HepG2 (cell line): ENCODE measurements around the gene CTNNA1. TPM values are rescaled to one million over a fixed set of nuclear protein-coding genes. Genes with fewer than 3 reads are reported as not detected.
"Not testable (repeated sequence)": the region's sequence is repeated elsewhere in the genome, so short reads cannot be mapped to it uniquely, and the experiment has no call there.

Experiments
- CEBPB ChIP-seq: IDR thresholded peaks from 2 replicates; pipeline ENCODE4 v1.6.1; 2011; ENCODE audit warnings: low read depth, low read length, improper control_type of control experiment, borderline replicate concordance
- GABPA ChIP-seq, 2 experiments: IDR thresholded peaks; 2 replicates each; pipeline ENCODE4 v1.6.1; 2011 to 2016; ENCODE audit warnings: low read depth in 2 of 2, low read length in 1 of 2, missing biosample characterization in 1 of 2, missing genetic modification characterization in 1 of 2
- HOXA3 ChIP-seq: sonication (generic); formaldehyde crosslinking; IDR thresholded peaks from 2 replicates; pipeline ENCODE4 v1.5.0; 2020; ENCODE audit warnings: missing genetic modification reagents
- KDM3A ChIP-seq: IDR thresholded peaks from 2 replicates; pipeline ENCODE4 v1.6.1; 2018; ENCODE audit warnings: low read depth, missing compliant biosample characterization
- MXI1 ChIP-seq: IDR thresholded peaks from 3 replicates; pipeline ENCODE4 v1.6.1; 2012; ENCODE audit warnings: low read depth, low read length, inconsistent platforms, borderline replicate concordance
- NCOA2 ChIP-seq: sonication (generic); formaldehyde crosslinking; IDR thresholded peaks from 2 replicates; pipeline ENCODE4 v1.8.0; 2022; ENCODE audit warnings: inconsistent platforms
- NR2C2 ChIP-seq: sonication (generic); formaldehyde crosslinking; IDR thresholded peaks from 2 replicates; pipeline ENCODE4 v1.4.0; 2020; ENCODE audit warnings: missing genetic modification reagents, mild to moderate bottlenecking, moderate library complexity, borderline replicate concordance
- PITX1 ChIP-seq: sonication (generic); formaldehyde crosslinking; IDR thresholded peaks from 2 replicates; pipeline ENCODE4 v1.5.1; 2020; ENCODE audit warnings: mild to moderate bottlenecking, missing genetic modification reagents
- SKI ChIP-seq: fragments of 450-650 bp; IDR thresholded peaks from one replicate; pipeline ENCODE4 v1.6.1; 2018; ENCODE audit warnings: mild to moderate bottlenecking; ENCODE audit not compliant: partially characterized antibody
- SOX6 ChIP-seq, 2 experiments: fragments of 450-650 bp in 1 of 2; sonication (generic) in 1 of 2; formaldehyde crosslinking in 1 of 2; IDR thresholded peaks; 2 replicates each; pipeline versions ENCODE4 v1.4.0 to v1.6.1; 2017 to 2020; ENCODE audit warnings: antibody characterized with exemption in 1 of 2, mild to moderate bottlenecking in 1 of 2, missing genetic modification reagents in 1 of 2
- TARDBP ChIP-seq: sonication (generic); formaldehyde crosslinking; IDR thresholded peaks from 2 replicates; pipeline ENCODE4 v1.8.0; 2022; ENCODE audit warnings: mild to moderate bottlenecking, missing genetic modification reagents
- THAP11 ChIP-seq: IDR thresholded peaks from 2 replicates; pipeline ENCODE4 v1.6.1; 2016; ENCODE audit warnings: missing biosample characterization, missing genetic modification reagents
- TOPORS ChIP-seq: sonication (generic); formaldehyde crosslinking; IDR thresholded peaks from 2 replicates; pipeline ENCODE4 v1.8.0; 2023; ENCODE audit warnings: mild to moderate bottlenecking, missing genetic modification reagents
- ZFY ChIP-seq: sonication (generic); formaldehyde crosslinking; IDR thresholded peaks from 2 replicates; pipeline ENCODE4 v1.4.0; 2020; ENCODE audit warnings: missing genetic modification reagents
- ZNF263 ChIP-seq: sonication (generic); formaldehyde crosslinking; IDR thresholded peaks from 2 replicates; pipeline ENCODE4 v1.4.0; 2020; ENCODE audit warnings: missing genetic modification reagents
- ZNF292 ChIP-seq: sonication (generic); formaldehyde crosslinking; IDR thresholded peaks from 2 replicates; pipeline ENCODE4 v1.8.1; 2022; ENCODE audit warnings: mild to moderate bottlenecking, low read depth, missing genetic modification reagents, borderline replicate concordance
- ZNF557 ChIP-seq: sonication (generic); formaldehyde crosslinking; IDR thresholded peaks from 2 replicates; pipeline ENCODE4 v1.4.0; 2020; ENCODE audit warnings: missing genetic modification reagents
- polyA plus RNA-seq, 8 experiments: library from polyadenylated mRNA; depleted of rRNA in 3 of 8; stranded (reverse) in 7 of 8; unstranded in 1 of 8; fragments of >200 nt; fragmentation: Illumina TruSeq in 4 of 8; extraction: Trizol in 4 of 8; gene quantifications; 2 replicates each; pipeline versions ENCODE4 v1.2.1 to v1.2.3, GENCODE V29; 2011 to 2016; ENCODE audit warnings: low read depth in 4 of 8, missing spikeins in 1 of 8, mixed read lengths in 1 of 8; ENCODE audit not compliant: insufficient read depth in 1 of 8
- total RNA-seq, 5 experiments: library from RNA; depleted of rRNA; stranded (reverse); fragments of >200 nt; fragmentation: Illumina TruSeq; extraction: Trizol; gene quantifications; 2 replicates each; pipeline ENCODE4 v1.2.3, GENCODE V29; 2016; ENCODE audit warnings: low read depth in 1 of 5
- TF ChIP-seq, protein P1 (sequence below): sonication (generic); formaldehyde crosslinking; IDR thresholded peaks from 2 replicates; pipeline ENCODE4 v1.5.0; 2020; ENCODE audit warnings: mild to moderate bottlenecking, missing genetic modification reagents, borderline replicate concordance
- TF ChIP-seq, protein P2 (sequence below): sonication (generic); formaldehyde crosslinking; IDR thresholded peaks from 2 replicates; pipeline ENCODE4 v1.9.0; 2022; ENCODE audit warnings: missing genetic modification reagents, mild to moderate bottlenecking, borderline replicate concordance
- TF ChIP-seq, protein P3 (sequence below): sonication (generic); formaldehyde crosslinking; IDR thresholded peaks from 2 replicates; pipeline ENCODE4 v1.4.0; 2020; ENCODE audit warnings: missing genetic modification reagents, borderline replicate concordance
- TF ChIP-seq, protein P4 (sequence below): IDR thresholded peaks from 2 replicates; pipeline ENCODE4 v1.6.1; 2016; ENCODE audit warnings: missing genetic modification reagents, missing compliant biosample characterization

CTNNA1 gene
- total and polyA plus RNA-seq, 2 of the 13 experiments (the other 11 are each of a cell fraction or from before 2014, with no cell fraction given), result 66.8 to 162 TPM

DNA sequence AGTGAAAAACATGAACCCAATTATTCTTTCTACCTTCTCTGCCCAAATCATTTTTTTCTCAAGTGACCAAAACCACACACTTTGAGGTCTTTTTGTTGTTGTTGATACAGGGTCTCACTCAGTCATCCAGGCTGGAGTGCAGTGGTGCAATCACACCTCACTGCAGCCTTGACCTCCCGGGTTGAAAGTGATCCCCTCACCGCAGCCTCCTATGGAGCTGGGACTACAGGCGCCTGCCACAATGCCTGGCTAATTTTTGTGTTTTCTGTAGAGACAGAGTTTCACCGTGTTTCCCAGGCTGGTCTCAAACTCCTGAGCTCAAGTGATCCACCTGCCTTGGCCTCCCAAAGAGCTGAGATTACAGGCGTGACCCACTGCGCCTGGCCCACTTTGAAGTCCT is 8.4 kb downstream of the CTNNA1 start (continued):
- TF ChIP-seq ZNF292 (CRISPR knock-in tag) (peak; percentile 94), THAP11 (peak; percentile 32; the same call in 1 of the 2 replicates), ZNF263 (CRISPR knock-in tag) (peak; percentile 35; the same call in 1 of the 2 replicates), KDM3A (0 out of 2 replicates have a peak, but pooled peaks have one; percentile 22), ZFY (CRISPR knock-in tag) (0 out of 2 replicates have a peak, but pooled peaks have one; percentile 30), MXI1 (peak; percentile 16; the same call in 1 of the 3 replicates), SKI (peak; percentile 46), NCOA2 (CRISPR knock-in tag) (peak; percentile 61; the same call in 1 of the 2 replicates), TOPORS (0 out of 2 replicates have a peak, but pooled peaks have one; percentile 62), CEBPB (peak; percentile 90), ZNF557 (peak; percentile 39; the same call in 1 of the 2 replicates), SOX6 (CRISPR knock-in tag; IDR thresholded peaks at IDR 0.05) (peak; percentile 66), GABPA (CRISPR knock-in tag; IDR thresholded peaks at IDR 0.05; ENCODE audit: low read depth) (0 out of 2 replicates have a peak, but pooled peaks have one; percentile 10), HOXA3 (peak; percentile 67), PITX1 (CRISPR knock-in tag) (peak; percentile 87), NR2C2 (CRISPR knock-in tag) (peak; percentile 86), TARDBP (CRISPR knock-in tag) (peak; percentile 79)
- TF ChIP-seq, protein P1, sequence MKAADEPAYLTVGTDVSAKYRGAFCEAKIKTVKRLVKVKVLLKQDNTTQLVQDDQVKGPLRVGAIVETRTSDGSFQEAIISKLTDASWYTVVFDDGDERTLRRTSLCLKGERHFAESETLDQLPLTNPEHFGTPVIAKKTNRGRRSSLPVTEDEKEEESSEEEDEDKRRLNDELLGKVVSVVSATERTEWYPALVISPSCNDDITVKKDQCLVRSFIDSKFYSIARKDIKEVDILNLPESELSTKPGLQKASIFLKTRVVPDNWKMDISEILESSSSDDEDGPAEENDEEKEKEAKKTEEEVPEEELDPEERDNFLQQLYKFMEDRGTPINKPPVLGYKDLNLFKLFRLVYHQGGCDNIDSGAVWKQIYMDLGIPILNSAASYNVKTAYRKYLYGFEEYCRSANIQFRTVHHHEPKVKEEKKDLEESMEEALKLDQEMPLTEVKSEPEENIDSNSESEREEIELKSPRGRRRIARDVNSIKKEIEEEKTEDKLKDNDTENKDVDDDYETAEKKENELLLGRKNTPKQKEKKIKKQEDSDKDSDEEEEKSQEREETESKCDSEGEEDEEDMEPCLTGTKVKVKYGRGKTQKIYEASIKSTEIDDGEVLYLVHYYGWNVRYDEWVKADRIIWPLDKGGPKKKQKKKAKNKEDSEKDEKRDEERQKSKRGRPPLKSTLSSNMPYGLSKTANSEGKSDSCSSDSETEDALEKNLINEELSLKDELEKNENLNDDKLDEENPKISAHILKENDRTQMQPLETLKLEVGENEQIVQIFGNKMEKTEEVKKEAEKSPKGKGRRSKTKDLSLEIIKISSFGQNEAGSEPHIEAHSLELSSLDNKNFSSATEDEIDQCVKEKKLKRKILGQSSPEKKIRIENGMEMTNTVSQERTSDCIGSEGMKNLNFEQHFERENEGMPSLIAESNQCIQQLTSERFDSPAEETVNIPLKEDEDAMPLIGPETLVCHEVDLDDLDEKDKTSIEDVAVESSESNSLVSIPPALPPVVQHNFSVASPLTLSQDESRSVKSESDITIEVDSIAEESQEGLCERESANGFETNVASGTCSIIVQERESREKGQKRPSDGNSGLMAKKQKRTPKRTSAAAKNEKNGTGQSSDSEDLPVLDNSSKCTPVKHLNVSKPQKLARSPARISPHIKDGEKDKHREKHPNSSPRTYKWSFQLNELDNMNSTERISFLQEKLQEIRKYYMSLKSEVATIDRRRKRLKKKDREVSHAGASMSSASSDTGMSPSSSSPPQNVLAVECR, result peak; percentile 45; the same call in 1 of the 2 replicates
- TF ChIP-seq, protein P2, sequence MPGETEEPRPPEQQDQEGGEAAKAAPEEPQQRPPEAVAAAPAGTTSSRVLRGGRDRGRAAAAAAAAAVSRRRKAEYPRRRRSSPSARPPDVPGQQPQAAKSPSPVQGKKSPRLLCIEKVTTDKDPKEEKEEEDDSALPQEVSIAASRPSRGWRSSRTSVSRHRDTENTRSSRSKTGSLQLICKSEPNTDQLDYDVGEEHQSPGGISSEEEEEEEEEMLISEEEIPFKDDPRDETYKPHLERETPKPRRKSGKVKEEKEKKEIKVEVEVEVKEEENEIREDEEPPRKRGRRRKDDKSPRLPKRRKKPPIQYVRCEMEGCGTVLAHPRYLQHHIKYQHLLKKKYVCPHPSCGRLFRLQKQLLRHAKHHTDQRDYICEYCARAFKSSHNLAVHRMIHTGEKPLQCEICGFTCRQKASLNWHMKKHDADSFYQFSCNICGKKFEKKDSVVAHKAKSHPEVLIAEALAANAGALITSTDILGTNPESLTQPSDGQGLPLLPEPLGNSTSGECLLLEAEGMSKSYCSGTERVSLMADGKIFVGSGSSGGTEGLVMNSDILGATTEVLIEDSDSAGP, result peak; percentile 35; the same call in 1 of the 2 replicates
- TF ChIP-seq, protein P3, sequence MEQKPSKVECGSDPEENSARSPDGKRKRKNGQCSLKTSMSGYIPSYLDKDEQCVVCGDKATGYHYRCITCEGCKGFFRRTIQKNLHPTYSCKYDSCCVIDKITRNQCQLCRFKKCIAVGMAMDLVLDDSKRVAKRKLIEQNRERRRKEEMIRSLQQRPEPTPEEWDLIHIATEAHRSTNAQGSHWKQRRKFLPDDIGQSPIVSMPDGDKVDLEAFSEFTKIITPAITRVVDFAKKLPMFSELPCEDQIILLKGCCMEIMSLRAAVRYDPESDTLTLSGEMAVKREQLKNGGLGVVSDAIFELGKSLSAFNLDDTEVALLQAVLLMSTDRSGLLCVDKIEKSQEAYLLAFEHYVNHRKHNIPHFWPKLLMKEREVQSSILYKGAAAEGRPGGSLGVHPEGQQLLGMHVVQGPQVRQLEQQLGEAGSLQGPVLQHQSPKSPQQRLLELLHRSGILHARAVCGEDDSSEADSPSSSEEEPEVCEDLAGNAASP (CRISPR knock-in tag), result peak; percentile 85; the same call in 1 of the 2 replicates
- TF ChIP-seq SOX6 (IDR thresholded peaks at IDR 0.05); GABPA (IDR thresholded peaks at IDR 0.05; ENCODE audit: low read depth, low read length): not testable (repeated sequence)
- TF ChIP-seq, protein P4, sequence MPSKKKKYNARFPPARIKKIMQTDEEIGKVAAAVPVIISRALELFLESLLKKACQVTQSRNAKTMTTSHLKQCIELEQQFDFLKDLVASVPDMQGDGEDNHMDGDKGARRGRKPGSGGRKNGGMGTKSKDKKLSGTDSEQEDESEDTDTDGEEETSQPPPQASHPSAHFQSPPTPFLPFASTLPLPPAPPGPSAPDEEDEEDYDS (CRISPR knock-in tag), result peak; percentile 15; the same call in 1 of the 2 replicates
